Stimulated activated CD4-positive, alpha-beta T cell treated with anti-CD3 and anti-CD28 coated beads, Interleukin-15, amount 100 ng/mL, for 1 hour (primary cell): ENCODE data around the gene HNRNPA1L2.
A peak's percentile ranks its signal among the peaks of the same experiment; 100 is the strongest.
"Not testable (repeated sequence)": the region's sequence is repeated elsewhere in the genome, so short reads cannot be mapped to it uniquely, and the experiment has no call there.

Source experiments
- DNase-seq, 2 donors: peaks; one replicate each; pipeline ENCODE4 v3.0.0-alpha.2; 2020; ENCODE audit warnings: low read depth in 1 of 2, low spot score in 1 of 2

The HNRNPA1L2 gene

DNA sequence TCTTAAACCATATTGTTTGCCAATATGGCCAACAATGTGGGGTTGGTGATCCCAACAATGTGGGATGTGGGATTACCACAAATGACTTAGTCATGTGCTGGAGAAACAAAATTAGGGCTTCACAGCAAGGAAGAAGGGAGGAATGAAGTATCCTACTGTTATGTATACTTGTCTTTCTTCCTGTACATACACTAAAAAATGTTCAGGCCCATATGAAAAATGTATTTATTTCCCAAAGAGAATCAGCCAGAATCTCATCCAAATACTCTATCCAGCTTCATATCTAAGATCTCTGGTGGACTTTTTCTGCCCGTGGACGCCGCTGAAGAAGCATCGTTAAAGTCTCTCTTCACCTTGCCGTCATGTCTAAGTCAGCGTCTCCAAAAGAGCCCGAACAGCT is at the start of gene HNRNPA1L2:
TSS of gene HNRNPA1L2 (plus strand) at position 301 of the 400 bp plus-strand sequence. CDS start at position 363, 62 bp downstream.
- no peak for DNase-seq

DNA sequence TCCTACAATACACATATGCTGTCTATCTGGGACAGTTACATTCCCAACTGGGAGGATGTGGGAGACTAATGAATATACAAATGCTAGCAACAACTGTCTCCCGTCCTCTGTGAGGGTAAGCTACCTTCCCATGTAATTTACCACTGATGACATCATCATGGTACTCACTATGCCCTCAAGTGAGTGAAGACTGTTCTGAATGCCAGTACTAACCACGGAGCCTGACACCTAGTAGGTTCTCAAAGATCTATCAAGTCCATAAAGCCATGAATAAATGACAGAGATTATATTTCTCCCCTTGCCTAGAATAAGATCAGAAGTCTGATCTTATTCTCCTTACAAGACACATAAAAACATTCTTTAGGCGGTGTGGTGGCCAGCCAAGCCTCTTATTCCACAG is 49.1 kb upstream of the HNRNPA1L2 start:
- not testable (repeated sequence) for DNase-seq

DNA sequence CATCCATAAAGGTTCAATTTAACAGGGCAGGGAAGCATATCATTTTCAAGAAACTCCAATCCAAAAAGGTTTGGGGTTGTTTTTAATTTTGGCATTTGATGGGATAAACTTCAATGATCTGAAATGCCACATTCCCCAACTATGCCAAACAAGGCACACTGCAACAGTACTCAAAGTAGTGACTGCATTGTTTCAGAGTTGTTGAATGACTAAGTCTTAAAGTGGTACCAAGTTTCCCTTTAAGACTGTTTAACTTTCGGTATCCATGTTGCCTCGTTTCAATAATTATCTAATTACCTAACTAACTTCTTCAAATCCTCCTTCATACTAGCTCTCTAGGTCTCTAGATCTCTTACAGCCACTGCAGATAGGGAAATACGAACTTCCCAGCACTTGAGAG is 48.4 kb upstream of the HNRNPA1L2 start:
- DNase-seq: not testable (repeated sequence)

DNA sequence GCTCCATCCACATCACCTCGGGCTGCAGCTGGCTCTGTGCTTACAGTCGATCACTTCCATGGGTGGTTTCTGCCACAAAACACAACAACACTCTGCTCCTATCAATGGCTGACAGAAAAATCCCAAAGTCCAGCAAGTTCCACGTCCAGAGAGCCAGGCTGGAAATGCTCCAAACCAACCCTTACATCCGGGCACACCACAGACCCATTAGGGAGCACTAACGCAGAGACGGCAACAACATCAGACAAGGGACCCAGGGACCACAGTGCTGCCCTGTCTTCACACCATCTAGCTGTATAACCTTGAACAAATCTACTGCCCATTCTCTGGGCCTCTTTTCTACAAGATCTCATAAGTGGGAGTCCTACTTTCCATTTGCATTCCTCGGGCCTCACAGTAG is 47.9 kb upstream of the HNRNPA1L2 start:
- not testable (repeated sequence) for DNase-seq

DNA sequence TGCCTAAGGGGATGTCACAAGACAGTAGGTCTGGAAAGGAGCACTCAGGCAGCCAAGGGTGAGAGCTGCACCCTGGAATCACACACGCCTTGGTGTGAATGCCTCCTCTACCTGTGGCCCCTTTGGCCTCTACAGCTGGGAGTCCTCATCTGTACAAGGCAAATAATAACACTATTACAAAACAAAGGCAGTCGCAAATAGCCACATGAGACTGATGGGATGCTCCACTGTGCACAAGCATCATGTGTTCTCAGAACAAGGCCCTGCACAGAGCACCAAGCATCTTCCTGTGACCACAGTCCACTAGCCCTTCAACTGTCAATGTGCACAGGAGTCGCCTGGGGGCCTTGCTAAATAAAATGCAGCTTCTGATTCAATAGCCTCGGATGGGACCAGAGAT is 44.6 kb upstream of the HNRNPA1L2 start:
- no peak for DNase-seq

DNA sequence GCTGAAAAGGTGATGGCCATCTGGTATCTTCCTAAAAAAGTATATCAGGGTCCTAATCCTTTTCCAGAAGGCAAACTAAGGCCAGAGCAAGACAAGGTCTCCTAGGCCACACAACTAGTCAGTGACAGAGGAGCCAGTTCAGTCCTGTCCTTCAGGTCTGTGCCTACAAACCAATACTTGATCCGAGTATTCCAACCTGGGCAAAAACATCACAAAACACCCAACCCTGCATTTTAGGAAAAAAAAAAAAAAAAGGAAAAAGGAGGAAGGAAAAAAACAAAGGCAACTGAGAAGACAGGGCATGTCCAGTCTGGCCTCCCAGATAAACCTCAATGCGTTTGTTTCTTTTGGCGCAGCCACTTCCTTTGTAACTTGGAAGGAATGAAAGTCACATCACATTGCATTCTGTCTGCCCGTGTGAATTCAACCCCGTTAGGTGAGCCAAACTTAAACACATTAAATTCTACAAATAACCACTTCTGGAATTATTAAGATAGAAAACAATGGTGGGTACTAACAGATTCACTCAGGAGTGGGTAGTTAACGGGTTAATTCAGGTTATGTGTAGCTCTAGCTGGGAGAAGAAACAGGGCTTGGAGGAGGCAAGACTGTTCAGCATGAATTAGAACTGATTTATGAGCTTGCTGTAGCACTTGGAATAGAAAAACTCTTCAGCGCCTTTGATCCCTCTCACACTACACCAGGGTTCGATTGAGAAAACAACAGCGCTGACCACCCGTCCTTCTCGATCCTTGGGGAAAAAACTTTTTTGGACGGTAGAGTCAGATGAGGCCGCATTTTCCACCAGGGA is 43.0 kb upstream of the HNRNPA1L2 start:
- no peak for DNase-seq

DNA sequence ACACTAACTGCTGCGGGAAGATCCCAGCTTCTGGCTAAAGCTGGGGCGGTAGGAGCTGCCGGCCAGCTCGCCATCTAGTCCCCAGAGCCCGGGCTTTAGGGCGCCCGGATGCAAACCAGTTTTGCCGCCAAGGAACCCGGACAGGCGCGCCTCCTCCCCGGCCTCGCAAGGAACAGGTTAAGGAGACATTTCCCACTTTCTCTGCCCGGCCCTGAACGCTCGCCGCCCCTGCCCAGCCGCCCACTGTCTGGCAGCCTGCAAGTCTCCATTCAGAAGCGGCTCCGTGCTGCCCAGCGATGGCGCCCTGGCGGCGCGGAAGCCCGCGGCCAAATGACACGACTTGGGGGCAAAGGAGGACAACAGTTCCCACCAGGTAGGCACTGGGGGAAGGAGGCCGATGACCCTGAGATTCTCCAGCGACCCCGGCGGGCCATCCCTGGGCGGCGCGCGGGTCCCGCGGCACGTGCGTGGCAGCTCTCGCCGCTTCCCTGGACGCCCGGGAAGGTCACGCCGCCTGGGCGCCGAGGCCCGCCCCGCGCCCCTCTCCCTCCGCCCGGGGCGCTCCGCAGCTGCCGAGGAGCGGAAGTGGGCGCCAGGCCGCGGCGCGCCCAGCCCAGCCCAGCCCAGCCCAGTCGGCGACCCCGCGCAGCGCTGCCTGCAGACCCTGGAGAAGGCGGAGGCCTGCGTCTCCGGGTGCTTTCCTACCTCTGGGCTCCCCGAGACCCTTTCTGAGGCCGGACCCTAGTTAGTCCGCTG is 42.2 kb upstream of the HNRNPA1L2 start:
- no peak for DNase-seq

DNA sequence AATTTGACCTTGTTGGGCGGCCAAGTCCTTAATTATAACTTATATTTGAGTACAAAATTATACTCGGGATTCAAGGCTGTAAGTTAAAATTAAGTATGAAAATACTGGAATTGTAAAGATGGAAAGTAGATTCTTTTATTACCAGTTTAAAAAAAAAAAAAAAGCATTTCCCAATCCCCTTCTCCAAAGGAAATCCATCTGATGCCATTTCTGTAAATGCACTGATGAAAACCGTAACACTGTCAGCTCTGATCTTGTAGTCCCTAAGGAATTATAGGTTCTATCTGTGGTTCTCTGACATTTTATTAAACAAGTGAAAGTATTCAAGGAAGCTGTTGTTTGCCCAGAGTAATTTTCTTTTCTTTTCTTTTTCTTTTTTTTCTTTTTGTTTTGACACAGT is 41.6 kb upstream of the HNRNPA1L2 start:
- DNase-seq: no peak

DNA sequence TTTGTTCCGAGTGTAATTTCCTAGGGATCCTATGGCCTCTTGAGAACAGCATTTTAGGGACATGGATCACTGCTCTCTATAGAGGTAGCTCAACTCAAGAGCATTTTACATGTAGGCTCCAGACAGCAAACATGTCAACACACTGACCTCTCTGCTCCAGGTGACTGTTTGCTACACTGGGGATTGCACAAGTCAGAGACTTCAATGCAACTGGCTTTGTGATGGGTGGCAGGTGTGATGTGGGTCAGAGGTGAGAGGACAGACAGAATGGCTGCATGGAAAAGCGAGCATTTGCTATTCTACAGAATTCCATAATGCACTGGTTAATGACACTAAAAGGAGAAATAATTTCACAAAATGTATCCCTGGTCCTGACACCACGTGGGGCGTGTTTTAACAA is 38.9 kb upstream of the HNRNPA1L2 start:
- DNase-seq: not testable (repeated sequence)

DNA sequence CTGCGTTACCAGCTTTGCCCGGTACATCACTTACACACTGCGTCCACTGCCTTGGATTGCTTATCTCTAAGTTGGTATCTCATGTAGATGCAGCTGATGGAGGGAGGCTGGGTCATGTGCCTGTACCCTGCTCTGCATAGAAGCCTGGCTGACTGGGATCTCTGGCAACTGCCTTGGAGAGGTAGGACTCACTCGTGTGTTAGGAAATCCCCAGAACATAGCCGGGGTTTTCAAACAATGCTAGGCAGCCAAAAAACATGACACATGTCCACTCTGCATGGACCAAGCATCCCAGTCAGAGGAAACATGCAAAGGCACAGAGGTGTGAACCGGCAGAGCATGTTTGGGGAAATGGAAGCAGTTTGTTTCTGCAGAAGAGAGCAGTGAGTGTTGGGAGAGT is 36.1 kb upstream of the HNRNPA1L2 start:
- not testable (repeated sequence) for DNase-seq

DNA sequence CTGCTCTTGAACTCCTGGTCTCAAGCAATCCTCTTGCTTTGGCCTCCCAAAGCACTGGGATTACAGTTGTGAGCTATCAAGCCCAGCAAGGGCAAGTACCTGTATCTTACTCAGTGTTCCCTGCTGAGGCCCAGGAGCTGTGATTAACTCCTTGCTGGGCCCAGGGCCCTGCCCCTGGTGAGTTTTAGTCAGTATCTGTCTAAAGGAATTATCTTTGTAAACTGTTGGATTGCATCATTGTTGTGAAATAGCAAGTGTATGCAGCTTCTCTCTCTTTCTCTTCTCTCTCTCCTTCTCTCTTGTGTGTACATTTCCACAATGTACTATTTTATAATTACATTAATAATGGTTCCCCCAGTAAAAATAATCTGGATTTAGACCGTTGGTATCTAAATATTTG is 35.4 kb upstream of the HNRNPA1L2 start:
- DNase-seq: not testable (repeated sequence)

DNA sequence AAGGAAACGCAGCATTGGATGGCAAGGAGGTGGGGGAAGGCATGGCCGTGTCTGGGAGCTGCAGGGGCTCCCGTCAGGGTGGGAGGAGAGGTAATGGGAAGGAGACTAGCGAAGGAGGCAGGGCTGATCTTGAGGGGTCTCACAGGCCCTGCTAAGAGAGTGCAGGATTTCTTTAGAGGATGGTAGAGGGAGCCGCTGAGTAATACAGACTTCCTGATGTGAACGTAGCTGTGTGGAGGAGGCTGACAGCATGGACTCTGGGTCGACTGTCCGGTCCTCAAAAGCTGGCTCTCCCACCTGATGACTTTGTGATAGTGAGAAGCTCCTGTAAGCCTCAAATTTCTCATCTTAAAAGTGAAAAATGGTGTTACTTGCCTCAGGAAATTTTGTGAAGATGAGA is 34.0 kb upstream of the HNRNPA1L2 start:
- DNase-seq: not testable (repeated sequence)

DNA sequence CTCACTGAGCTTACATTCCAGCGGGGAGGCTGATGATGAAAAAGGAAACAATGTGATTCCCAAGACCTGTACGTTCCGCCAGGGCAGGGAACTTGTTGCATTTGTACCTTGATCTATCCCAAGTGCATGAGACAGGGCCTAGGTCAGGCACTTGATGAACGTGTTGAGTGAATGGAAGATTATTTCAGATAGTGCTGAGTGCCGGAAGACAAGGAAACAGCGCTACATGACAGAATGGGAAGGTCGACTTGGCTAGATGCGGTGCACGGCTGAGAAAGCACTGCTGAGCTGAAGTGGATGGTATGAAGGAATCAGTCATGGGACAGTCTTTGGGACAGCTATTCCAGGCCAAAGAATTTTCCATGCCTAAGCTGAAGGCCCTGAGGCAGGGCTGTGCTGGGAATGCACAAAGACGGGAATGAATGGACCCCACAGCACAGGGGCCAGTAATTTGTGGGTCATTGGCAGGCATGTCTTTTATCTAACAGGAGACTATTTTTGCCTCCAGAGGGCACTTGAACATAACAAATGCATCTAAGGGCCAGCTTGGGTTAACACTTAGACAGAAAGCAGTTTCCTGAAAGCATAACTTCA is 33.1 kb upstream of the HNRNPA1L2 start:
- DNase-seq: not testable (repeated sequence)

DNA sequence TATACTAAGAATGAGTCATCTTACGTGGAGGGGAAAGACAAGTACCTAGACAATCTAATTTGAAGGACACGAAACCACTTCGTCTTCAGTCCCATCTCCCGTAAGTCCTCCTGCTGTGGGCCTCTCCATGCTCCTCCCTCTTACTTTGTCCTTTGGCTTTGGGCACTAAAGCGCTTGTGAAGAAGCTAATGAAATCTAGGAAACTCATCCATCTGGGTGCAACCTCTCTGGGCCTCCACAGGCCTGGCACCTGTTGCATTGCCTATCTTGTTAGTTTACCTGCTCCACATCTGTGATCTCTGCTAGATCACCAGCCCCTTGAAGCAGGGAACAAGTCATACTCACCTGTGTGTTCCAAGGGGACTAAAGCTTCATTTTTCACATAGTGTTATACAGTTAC is 32.1 kb upstream of the HNRNPA1L2 start:
- DNase-seq: not testable (repeated sequence)

DNA sequence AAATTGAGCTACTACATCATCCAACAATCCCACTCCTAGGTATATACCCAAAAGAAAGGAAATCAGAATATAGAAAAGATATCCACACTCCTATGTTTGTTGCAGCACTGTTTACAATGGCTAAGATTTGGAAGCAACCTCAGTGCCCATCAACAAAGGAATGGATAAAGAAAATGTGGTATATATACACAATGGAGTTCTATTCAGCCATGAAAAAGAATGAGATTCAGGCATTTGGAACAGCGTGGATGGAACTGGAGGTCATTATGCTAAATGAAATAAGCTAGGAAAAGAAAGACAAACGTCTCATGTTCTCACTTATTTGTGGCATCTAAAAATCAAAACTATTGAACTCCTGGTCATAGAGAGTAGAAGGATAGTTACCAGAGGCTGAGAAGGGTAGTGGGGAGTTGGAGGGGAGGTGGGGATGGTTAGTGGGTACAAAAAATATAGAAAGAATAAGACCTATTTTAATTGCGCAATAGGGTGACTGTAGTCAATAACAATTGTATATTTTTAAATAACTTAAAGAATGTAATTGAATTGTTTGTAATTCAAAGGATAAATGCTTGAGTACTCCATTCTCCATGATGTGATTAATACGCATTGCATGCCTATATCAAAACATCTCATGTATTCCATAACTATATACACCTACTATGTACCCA is 27.0 kb upstream of the HNRNPA1L2 start:
- DNase-seq: no peak

DNA sequence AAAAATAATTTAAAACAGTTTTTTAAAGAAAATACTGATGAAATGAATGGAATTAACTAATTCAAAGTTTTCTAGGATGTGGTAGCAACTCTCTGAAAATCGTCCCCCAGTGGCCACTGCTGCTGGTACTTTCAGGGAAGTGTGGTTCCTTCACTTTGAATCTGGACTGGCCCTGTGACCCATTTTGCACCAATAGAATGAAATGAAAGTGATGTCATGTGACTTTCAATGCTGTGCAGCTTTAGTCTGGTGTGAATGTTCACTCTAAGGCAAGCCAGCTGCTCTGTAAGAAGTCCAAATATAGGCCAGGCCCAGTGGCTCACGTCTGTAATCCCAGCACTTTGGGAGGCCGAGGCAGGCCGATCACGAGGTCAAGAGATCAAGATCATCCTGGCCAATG is 26.4 kb upstream of the HNRNPA1L2 start:
- no peak for DNase-seq

DNA sequence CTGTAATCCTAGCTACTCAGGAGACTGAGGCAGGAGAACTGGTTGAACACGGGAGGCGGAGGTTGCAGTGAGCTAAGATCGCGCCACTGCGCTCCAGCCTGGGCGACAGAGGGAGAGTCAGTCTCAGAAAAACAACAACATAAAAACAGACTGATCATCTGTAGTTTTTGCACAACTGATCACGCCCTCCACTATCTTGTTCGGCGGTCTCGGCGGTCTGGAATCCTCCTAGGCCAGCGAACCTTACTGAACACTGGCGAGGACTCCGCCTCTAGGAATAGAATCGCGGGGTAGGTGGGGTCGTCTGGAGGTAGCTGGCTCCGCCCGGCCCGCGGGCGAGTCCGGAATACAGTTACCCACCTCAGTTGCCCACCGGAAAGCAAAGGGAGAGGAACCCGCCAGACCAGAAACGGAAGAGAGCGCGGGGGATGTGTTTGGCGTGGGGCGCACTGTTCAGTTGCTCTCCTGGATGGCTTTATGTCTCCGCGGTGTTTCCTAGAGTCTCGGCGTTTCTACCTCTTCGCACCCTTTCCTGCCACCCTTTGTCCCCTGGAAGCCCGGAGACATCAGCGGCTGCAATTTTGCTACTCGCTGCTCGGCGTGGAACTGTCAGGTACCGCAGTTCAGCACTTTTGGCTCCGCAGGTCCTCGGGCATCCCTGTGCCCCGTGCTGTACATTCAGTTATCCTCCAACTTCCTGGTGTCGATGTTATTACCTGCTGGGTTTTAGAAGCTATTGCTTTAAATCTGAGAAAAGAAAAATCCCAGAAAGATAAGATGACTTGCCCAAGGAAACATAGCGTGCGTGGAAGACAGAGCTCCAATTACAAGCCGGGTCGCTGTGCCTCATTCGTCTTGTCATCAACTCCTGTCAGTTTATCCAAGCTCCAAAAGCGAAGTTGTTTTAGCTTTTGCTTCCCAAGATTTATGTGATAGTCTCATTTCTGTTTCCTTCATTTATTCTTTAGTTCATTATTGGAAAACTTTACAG is 24.9 kb upstream of the HNRNPA1L2 start:
- DNase-seq: peak; percentile 60 to 74

DNA sequence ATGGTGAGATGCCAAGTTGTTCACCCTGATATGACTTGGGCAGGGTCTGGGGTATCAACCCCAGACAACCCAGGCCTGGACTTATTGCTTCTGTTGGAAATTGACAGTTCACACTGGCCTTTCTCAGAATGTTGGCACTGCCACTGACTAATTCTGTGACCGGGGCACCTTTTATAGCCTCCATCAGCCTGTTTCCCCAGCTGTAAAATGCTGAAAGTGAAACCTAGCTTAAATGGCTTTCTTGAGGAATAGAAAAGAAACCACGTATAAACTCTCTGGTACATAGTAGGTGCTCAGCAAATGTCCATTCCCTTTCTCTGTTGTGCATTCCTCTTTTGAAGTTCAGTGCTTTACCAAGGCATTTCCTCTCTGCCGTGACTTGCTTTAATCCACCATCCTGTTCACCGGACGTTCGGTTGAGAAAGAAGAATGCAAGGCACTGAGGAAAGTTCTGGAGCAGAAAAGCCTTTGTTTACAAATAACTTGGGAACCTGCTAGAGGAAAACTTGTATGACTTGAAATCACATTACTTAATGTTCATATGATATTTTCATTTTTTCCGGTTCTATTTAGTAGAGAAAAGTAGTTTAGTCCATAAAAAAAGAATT is 11.0 kb upstream of the HNRNPA1L2 start:
- DNase-seq: not testable (repeated sequence)

DNA sequence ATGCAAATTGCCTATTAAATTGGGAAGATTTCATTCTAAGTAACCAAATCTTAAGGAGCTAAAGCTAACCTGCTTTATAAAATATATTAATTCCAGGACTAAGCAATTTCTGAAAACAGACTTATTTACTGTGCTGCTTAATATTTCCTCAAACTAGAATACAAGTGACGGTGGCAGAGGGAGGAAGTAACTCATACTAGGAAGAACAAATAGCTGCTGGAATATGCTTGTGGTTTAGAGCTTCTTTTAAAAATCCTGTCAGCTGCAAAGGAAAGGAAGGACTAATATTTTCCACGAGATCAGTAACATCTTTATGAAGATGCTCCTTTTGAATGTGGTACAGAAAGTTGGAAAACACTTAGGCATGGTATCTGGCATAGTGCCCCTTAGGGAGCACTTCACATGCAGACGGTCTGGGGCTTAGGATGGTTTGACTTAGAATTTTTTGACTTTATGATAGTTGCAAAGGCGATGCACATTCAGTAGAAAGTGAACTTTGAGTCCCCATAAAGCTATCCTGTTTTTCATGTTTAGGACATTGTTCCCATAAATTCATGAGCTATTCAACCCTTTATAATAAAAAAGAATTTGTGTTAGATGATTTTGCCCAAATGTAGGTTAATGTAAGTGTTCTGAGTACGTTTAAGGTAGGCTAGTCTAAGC is 3.4 kb upstream of the HNRNPA1L2 start:
- DNase-seq: no peak
